Measurements from ENCODE around the gene WWP2.

- no peak for TF ChIP-seq CTCF (IDR thresholded peaks at IDR 0.05)
- no peak for TF ChIP-seq POLR2A (IDR thresholded peaks at IDR 0.05)
Measured at GRCh38 chr16:69935740-69936139, 173.6 kb downstream of the WWP2 start.
